Progenitor cell of endocrine pancreas (in vitro differentiated cells): Measurements from ENCODE around the gene OXA1L. TPM values are rescaled to one million over a fixed set of nuclear protein-coding genes. Genes with fewer than 3 reads are reported as not detected.
"Not testable (repeated sequence)": the region's sequence is repeated elsewhere in the genome, so short reads cannot be mapped to it uniquely, and the experiment has no call there.

Experiments used
- DNase-seq: peaks from one replicate; pipeline ENCODE4 v3.0.0; 2021; ENCODE audit warnings: low spot score; ENCODE audit not compliant: unreplicated experiment
- H3K27ac Mint-ChIP-seq: 2 replicates; pipeline ENCODE4 v1.8.0; 2021; ENCODE audit warnings: mild to moderate bottlenecking, moderate library complexity, mixed read lengths
- H3K27me3 Mint-ChIP-seq: 2 replicates; pipeline ENCODE4 v1.8.0; 2021; ENCODE audit warnings: mixed read lengths
- H3K36me3 Mint-ChIP-seq: 2 replicates; pipeline ENCODE4 v1.8.0; 2022; ENCODE audit warnings: mixed read lengths; ENCODE audit not compliant: insufficient read depth
- H3K4me1 Mint-ChIP-seq: 2 replicates; pipeline ENCODE4 v1.8.0; 2021; ENCODE audit warnings: low read depth, mixed read lengths
- H3K4me3 Mint-ChIP-seq: 2 replicates; pipeline ENCODE4 v1.8.0; 2021; ENCODE audit warnings: low read depth, mild to moderate bottlenecking, moderate library complexity, mixed read lengths
- H3K9me3 Mint-ChIP-seq: 2 replicates; pipeline ENCODE4 v1.8.0; 2021; ENCODE audit warnings: low read depth, mixed read lengths
- total RNA-seq: library from RNA; stranded (reverse); gene quantifications from 2 replicates; pipeline ENCODE4 v1.2.1, GENCODE V29; 2021
- TF ChIP-seq, protein P1 (sequence below): fragments of 200-600 bp; sonication (generic); IDR thresholded peaks from one replicate; pipeline ENCODE4 v1.5.0; 2021; ENCODE audit warnings: antibody characterized with exemption, mild to moderate bottlenecking; ENCODE audit not compliant: unreplicated experiment

The OXA1L gene
- total RNA-seq, 1 donor from 2014 or later = 114 TPM

DNA sequence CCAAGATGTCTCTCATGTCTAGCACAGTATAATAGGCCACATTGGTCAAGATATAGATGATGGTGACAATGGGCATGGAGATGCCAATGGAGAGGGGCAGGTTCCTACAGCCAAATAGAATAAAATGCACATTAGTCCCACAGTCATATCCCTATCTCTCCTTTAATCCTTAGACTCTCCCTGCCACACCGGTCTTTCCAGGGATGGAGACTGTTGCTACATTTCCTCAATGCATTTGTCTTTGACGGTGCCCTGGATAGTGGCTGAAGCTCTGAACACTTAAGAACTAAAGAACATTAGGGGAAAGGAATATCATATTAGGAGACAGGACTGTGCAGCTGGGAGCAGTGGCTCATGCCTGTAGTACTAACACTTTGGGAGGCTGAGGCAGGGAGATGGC is 9.7 kb downstream of the OXA1L start:
- no peak for DNase-seq
- no peaks in the 10 kb centered on the region for H3K9me3 Mint-ChIP-seq
- peaks cover 6% of the 10 kb centered on the region for H3K36me3 Mint-ChIP-seq

DNA sequence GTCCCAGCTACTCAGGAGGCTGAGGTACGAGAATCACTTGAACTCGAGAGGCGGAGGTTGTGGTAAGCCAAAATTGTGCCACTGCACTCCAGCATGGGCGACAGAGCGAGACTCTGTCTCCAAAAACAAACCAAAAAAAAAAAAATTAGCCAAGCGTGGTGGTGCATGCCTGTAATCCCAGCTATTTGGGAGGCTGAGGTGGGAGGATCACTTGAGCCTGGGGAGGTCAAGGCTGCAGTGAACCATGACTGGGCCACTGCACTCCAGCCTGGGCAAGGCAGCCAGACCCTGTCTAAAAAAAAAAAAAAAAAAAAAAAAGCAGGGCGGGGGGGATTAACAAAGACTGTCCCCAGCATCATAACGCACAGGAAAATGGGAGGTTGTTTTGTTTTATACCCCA is 10.4 kb downstream of the OXA1L start:
- H3K4me3 Mint-ChIP-seq, H3K27me3 Mint-ChIP-seq, DNase-seq, H3K4me1 Mint-ChIP-seq, H3K36me3 Mint-ChIP-seq, H3K9me3 Mint-ChIP-seq, H3K27ac Mint-ChIP-seq: not testable (repeated sequence)

More for the DNA sequence above, 9.7 kb downstream of the OXA1L start:
- H3K27me3 Mint-ChIP-seq = no peaks in the 10 kb centered on the region
- TF ChIP-seq, protein P1, sequence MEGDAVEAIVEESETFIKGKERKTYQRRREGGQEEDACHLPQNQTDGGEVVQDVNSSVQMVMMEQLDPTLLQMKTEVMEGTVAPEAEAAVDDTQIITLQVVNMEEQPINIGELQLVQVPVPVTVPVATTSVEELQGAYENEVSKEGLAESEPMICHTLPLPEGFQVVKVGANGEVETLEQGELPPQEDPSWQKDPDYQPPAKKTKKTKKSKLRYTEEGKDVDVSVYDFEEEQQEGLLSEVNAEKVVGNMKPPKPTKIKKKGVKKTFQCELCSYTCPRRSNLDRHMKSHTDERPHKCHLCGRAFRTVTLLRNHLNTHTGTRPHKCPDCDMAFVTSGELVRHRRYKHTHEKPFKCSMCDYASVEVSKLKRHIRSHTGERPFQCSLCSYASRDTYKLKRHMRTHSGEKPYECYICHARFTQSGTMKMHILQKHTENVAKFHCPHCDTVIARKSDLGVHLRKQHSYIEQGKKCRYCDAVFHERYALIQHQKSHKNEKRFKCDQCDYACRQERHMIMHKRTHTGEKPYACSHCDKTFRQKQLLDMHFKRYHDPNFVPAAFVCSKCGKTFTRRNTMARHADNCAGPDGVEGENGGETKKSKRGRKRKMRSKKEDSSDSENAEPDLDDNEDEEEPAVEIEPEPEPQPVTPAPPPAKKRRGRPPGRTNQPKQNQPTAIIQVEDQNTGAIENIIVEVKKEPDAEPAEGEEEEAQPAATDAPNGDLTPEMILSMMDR = no peak
- no peak overlapping the region for H3K27ac Mint-ChIP-seq
- no peaks in the 10 kb centered on the region for H3K4me1 Mint-ChIP-seq
- no peak overlapping the region for H3K4me3 Mint-ChIP-seq

DNA sequence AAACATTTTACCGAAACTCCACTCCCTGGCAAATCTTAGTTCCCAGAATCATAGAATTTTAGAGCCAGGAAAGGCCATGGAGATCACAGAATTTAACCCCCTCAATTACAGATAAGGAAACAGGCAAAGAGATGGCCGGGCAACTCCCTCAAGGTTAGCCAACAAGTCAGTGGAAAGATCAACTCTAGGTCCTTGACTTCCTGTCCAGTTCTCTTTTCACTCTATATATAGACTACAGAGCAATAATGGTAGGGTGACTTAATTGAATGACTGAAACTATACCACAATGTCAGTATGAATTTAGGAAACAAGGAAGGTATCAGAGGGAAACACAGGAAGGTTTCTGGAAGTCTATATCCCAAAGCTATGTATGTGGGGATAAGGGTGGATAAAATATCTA is 11.6 kb downstream of the OXA1L start:
- Mint-ChIP-seq H3K9me3 (no peaks in the 10 kb centered on the region), H3K27ac (no peak overlapping the region), H3K4me3 (no peak overlapping the region), H3K36me3 (no peaks in the 10 kb centered on the region), H3K27me3 (no peaks in the 10 kb centered on the region), H3K4me1 (peaks cover 4% of the 10 kb centered on the region)
- DNase-seq = no peak
- TF ChIP-seq, protein P1 = no peak

DNA sequence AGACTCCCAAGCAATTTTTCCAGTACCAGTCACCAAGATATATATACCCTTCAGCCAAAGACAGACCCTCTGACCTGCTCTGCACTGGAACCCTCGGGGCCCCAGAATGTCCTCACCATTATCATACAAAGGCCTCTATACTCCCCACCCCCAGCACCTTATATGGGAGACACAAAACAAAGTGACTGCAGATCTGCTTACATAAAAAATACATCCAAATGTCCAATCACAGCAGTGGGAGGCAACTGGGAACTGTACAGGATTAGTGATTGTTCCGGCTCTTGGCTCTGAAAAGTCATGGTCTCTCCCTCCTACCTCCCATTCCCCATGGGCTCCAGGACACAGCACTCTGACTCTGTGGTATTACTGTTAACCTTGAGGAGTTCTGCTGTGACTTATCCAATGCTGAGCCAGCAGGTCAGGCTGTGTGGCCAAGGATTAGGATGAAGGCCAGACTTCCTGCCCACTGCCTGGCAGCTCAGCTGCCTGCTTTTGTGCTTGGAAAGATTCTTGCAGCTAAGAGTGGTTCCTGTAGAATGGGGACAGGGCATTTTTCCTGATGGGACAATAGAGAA is 13.7 kb downstream of the OXA1L start:
- H3K4me1 Mint-ChIP-seq = peaks cover 4% of the 10 kb centered on the region
- DNase-seq = no peak
- no peaks in the 10 kb centered on the region for H3K36me3 Mint-ChIP-seq
- no peaks in the 10 kb centered on the region for H3K9me3 Mint-ChIP-seq
- H3K4me3 Mint-ChIP-seq = no peak overlapping the region
- no peaks in the 10 kb centered on the region for H3K27me3 Mint-ChIP-seq
- H3K27ac Mint-ChIP-seq = no peak overlapping the region
- TF ChIP-seq, protein P1 = no peak

DNA sequence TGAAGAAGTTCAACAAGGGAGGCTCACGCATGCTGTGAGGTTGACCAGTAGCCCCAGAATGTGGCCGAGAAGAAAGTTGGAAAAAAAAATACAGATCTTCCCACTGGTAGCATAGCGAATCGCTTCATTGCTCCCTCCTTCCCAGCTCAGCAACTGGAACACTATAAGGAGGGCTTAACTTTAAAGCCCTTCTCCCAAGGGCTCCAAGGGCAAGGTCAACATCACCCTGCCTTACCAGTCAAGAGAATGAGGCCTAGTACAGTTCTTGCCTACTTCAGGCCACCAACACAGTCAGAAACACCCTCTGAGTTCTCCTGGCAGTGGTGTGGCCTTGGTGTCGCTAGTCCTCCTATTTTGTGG is 14.4 kb downstream of the OXA1L start:
- no peak for DNase-seq
- Mint-ChIP-seq H3K4me1 (peaks cover 4% of the 10 kb centered on the region), H3K27ac (peak overlapping the region; percentile 39), H3K36me3 (no peaks in the 10 kb centered on the region), H3K27me3 (no peaks in the 10 kb centered on the region), H3K9me3 (no peaks in the 10 kb centered on the region), H3K4me3 (no peak overlapping the region)
- TF ChIP-seq, protein P1 = no peak

DNA sequence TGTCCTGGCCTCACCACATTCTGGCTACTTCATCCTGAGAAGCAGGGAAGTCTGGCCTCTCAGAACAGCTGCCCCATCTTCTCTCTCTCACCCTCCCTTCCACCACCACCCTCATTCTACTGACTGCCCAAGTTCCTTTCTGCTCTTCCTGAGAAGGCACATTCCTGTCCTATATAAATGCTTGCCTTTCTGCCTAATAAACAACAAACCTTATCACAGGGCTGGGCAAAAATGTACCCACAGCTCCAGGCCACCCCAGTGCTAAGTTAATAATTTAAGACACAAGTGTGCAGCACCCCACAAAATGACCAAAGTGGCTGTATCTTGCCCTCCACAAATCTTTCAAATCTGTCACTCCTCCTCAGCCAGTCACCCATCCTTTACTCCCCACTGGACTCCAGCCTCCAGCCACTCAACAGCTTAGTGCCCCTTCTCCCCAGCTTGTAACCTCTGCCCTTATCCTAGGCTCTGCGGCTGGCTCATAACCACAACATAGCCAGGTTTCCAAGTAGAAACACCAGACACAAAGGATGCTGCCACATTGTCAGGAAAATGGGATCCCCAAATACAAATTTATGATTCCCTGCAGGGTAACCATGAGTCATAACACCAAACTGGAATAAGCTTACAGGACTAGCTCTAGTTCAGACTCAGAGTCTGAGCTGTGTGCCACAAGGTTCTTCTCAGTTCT is 15.0 kb downstream of the OXA1L start:
- Mint-ChIP-seq H3K4me3 (no peak overlapping the region), H3K9me3 (no peaks in the 10 kb centered on the region), H3K4me1 (peaks cover 4% of the 10 kb centered on the region), H3K27me3 (no peaks in the 10 kb centered on the region), H3K36me3 (no peaks in the 10 kb centered on the region), H3K27ac (peak overlapping the region; percentile 39)
- no peak for DNase-seq
- TF ChIP-seq, protein P1 = no peak
